GM12878 (cell line): ENCODE results near the gene AIRE.

ENCODE experiments used
- ATF2 ChIP-seq: IDR thresholded peaks from 2 replicates; pipeline ENCODE4 v1.6.1; 2012; ENCODE audit warnings: low read length, inconsistent platforms
- CEBPB ChIP-seq, 2 experiments: fragments of 150-350 bp in 1 of 2; IDR thresholded peaks; 2 replicates each; pipeline ENCODE4 v1.6.1; 2012 to 2014; ENCODE audit warnings: low read depth in 2 of 2, low read length in 2 of 2, borderline replicate concordance in 1 of 2, inconsistent platforms in 1 of 2
- CTCF ChIP-seq, 3 experiments: IDR thresholded peaks in 2 of 3; conservative IDR thresholded peaks in 1 of 3; 2 replicates each; pipeline ENCODE4 v1.5.1; 2011; ENCODE audit warnings: low read depth in 3 of 3, low read length in 3 of 3, mild to moderate bottlenecking in 3 of 3, control low read depth in 2 of 3, moderate library complexity in 2 of 3, inconsistent platforms in 1 of 3, mixed read lengths in 1 of 3; ENCODE audit not compliant: control insufficient read depth in 2 of 3, insufficient read depth in 1 of 3; ENCODE audit errors: extremely low read depth in 1 of 3
- EP300 ChIP-seq, 2 experiments: fragments of 150-350 bp in 1 of 2; IDR thresholded peaks; 2 replicates each; pipeline ENCODE4 v1.6.1; 2011 to 2012; ENCODE audit warnings: low read depth in 2 of 2, low read length in 2 of 2, borderline replicate concordance in 1 of 2, improper control_type of control experiment in 1 of 2, inconsistent platforms in 1 of 2; ENCODE audit not compliant: control insufficient read depth in 1 of 2
- ETV6 ChIP-seq, 2 experiments: fragments of 450-650 bp in 1 of 2; IDR thresholded peaks in 1 of 2; conservative IDR thresholded peaks in 1 of 2; 2 replicates each; pipeline ENCODE4 v1.6.1; 2014; ENCODE audit warnings: antibody characterized with exemption in 1 of 2, borderline replicate concordance in 1 of 2, low read depth in 1 of 2, mild to moderate bottlenecking in 1 of 2, moderate library complexity in 1 of 2
- IRF3 ChIP-seq: fragments of 450-650 bp; IDR thresholded peaks from 2 replicates; pipeline ENCODE4 v1.6.1; 2014; ENCODE audit warnings: mild to moderate bottlenecking
- MYB ChIP-seq: fragments of 150-350 bp; IDR thresholded peaks from 2 replicates; pipeline ENCODE4 v1.6.1; 2014; ENCODE audit warnings: mild to moderate bottlenecking, low read depth, low read length, borderline replicate concordance
- NFYA ChIP-seq: IDR thresholded peaks from 2 replicates; pipeline ENCODE4 v1.6.1; 2011; ENCODE audit warnings: low read depth, mild to moderate bottlenecking, low read length, improper control_type of control experiment, borderline replicate concordance
- POLR2A ChIP-seq: IDR thresholded peaks from 2 replicates; pipeline ENCODE4 v1.6.1; 2011; ENCODE audit warnings: low read depth, mild to moderate bottlenecking, low read length
- POLR2AphosphoS5 ChIP-seq: IDR thresholded peaks from 2 replicates; pipeline ENCODE4 v1.6.1; 2011; ENCODE audit warnings: mild to moderate bottlenecking, low read length, inconsistent platforms
- RUNX3 ChIP-seq: IDR thresholded peaks from 2 replicates; pipeline ENCODE4 v1.6.1; 2012; ENCODE audit warnings: low read length, inconsistent platforms
- SMC3 ChIP-seq: IDR thresholded peaks from 2 replicates; pipeline ENCODE4 v1.6.1; 2011; ENCODE audit warnings: low read length, improper control_type of control experiment, borderline replicate concordance
- SUZ12 ChIP-seq: fragments of 200-600 bp; sonication (generic); IDR thresholded peaks from one replicate; pipeline ENCODE4 v1.6.1; 2018; ENCODE audit warnings: antibody characterized with exemption, mild to moderate bottlenecking; ENCODE audit not compliant: unreplicated experiment
- USF1 ChIP-seq: IDR thresholded peaks from 2 replicates; pipeline ENCODE4 v1.6.1; 2011; ENCODE audit warnings: borderline replicate concordance, low read depth, mild to moderate bottlenecking, moderate library complexity, mixed read lengths, low read length; ENCODE audit not compliant: insufficient read depth; ENCODE audit errors: extremely low read length

- no peak for TF ChIP-seq RUNX3
- TF ChIP-seq CTCF (IDR thresholded peaks at IDR 0.05 in 2 of 3, conservative IDR thresholded peaks at IDR 0.05 in 1 of 3; ENCODE audit: control insufficient read depth in 2 of 3, extremely low read depth in 1 of 3, insufficient read depth in 1 of 3, low read depth in 3 of 3, low read length in 3 of 3): no peak
- no peak for TF ChIP-seq SUZ12
- TF ChIP-seq MYB: no peak
- TF ChIP-seq SMC3: no peak
- no peak for TF ChIP-seq IRF3
- no peak for TF ChIP-seq USF1
- no peak for TF ChIP-seq ETV6 (conservative IDR thresholded peaks at IDR 0.05 in 1 of 2, IDR thresholded peaks at IDR 0.05 in 1 of 2; ENCODE audit: borderline replicate concordance in 1 of 2, low read depth in 1 of 2)
- TF ChIP-seq POLR2A: peak; percentile 47
- TF ChIP-seq ATF2: no peak
- no peak for TF ChIP-seq EP300 (IDR thresholded peaks at IDR 0.05; ENCODE audit: borderline replicate concordance in 1 of 2, control insufficient read depth in 1 of 2, low read depth in 2 of 2, low read length in 2 of 2)
- TF ChIP-seq POLR2AphosphoS5: 0 out of 2 replicates have a peak, but pooled peaks have one; percentile 31
- no peak for TF ChIP-seq NFYA
- no peak for TF ChIP-seq CEBPB (IDR thresholded peaks at IDR 0.05; ENCODE audit: borderline replicate concordance in 1 of 2, low read depth in 2 of 2, low read length in 2 of 2)
Measured at GRCh38 chr21:44333509-44334328, 48.0 kb downstream of the AIRE start.
